Bronchial epithelial cell (primary cell): ENCODE measurements around the gene TSG101. TPM values are rescaled to one million over a fixed set of nuclear protein-coding genes. Genes with fewer than 3 reads are reported as not detected.

Experiments used
- DNase-seq: peaks from one replicate; pipeline ENCODE4 v3.0.0-alpha.2; 2010; ENCODE audit warnings: low read depth
- FAIRE-seq: peaks from 2 replicates; lab custom pipeline; 2011; peaks lifted over from hg19 to GRCh38; lab: Jason Lieb, UNC
- H3K27me3 ChIP-seq: 2 replicates; pipeline ENCODE4 v1.5.1; 2011; ENCODE audit warnings: low read length; ENCODE audit not compliant: control insufficient read depth, insufficient read depth
- H3K36me3 ChIP-seq: 2 replicates; pipeline ENCODE4 v1.5.1; 2011; ENCODE audit warnings: low read length; ENCODE audit not compliant: control insufficient read depth, insufficient read depth
- H3K4me3 ChIP-seq: 2 replicates; pipeline ENCODE4 v1.5.1; 2011; ENCODE audit warnings: mild to moderate bottlenecking, low read depth, low read length, control low read depth
- CTCF ChIP-seq: IDR thresholded peaks from 2 replicates; pipeline ENCODE4 v1.5.1; 2011; ENCODE audit warnings: mild to moderate bottlenecking, moderate library complexity, low read length, control low read depth, inconsistent platforms; ENCODE audit not compliant: insufficient read depth, severe bottlenecking
- total RNA-seq: library from RNA; depleted of rRNA; stranded (reverse); fragments of >200 nt; gene quantifications from 2 replicates; pipeline ENCODE4 v1.2.1, GENCODE V29; 2014

TSG101 gene
- total RNA-seq, 1 donor from 2014 or later, result 71.1 TPM

GRCh38 chr11:18452927-18453326 is 73.8 kb downstream of the TSG101 start:
- TF ChIP-seq CTCF, result no peak
- Histone ChIP-seq H3K4me3 (no peak overlapping the region), H3K27me3 (no peaks in the 10 kb centered on the region), H3K36me3 (no peaks in the 10 kb centered on the region)
- peak; percentile 56 for DNase-seq
- no peak for FAIRE-seq

- no peak for TF ChIP-seq CTCF
- DNase-seq, result no peak
- no peak for FAIRE-seq
- Histone ChIP-seq H3K4me3 (no peak overlapping the region), H3K27me3 (no peaks in the 10 kb centered on the region), H3K36me3 (no peaks in the 10 kb centered on the region)
These were observed 77.5 kb downstream of the TSG101 start for GRCh38 chr11:18449251-18449650.

DNA sequence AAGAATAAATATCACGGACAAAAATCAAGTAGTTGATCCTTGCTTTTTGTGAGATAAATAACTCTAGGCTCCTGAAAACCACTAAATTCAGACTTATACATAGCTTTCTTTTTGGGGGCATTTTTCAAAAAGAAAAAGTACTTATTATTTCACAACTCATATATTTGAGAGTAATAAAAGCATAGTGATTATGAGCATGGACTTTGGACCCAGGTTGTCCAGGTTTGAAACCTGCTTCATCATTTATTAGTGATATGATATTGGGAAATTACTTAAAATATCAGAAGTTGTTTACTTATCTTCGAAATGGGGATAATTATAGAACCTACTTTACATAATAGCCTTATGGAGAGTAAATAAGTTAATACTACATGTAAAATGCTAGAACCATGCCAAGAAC is 88.1 kb downstream of the TSG101 start:
- Histone ChIP-seq H3K36me3 (no peaks in the 10 kb centered on the region), H3K4me3 (no peak overlapping the region), H3K27me3 (no peaks in the 10 kb centered on the region)
- no peak for DNase-seq
- no peak for FAIRE-seq
- no peak for TF ChIP-seq CTCF

Other genes with a start within 250 kb of the TSG101 start
- 39.0 and 58.9 TPM in 2 replicates for gene HPS5, start 204.8 kb downstream of the TSG101 start, total RNA-seq
- gene GTF2H1, start 204.4 kb downstream of the TSG101 start, total RNA-seq, result 56.3 and 79.8 TPM in 2 replicates
- gene LDHA, start 132.4 kb downstream of the TSG101 start, total RNA-seq, result 898 and 1,075 TPM in 2 replicates
- 0.26 and 1.7 TPM in 2 replicates for gene LDHC, start 114.6 kb downstream of the TSG101 start, total RNA-seq
- gene LDHAL6A, start 71.1 kb downstream of the TSG101 start, total RNA-seq, result not detected in 2 replicates
- gene UEVLD, start 61.8 kb upstream of the TSG101 start, total RNA-seq, result 22.9 and 23.6 TPM in 2 replicates
- 0.64 and 0.79 TPM in 2 replicates for gene MISFA, start 72.8 kb upstream of the TSG101 start, total RNA-seq
- 12.6 and 17.3 TPM in 2 replicates for gene SPTY2D1, start 107.4 kb upstream of the TSG101 start, total RNA-seq
- gene TMEM86A, start 171.8 kb upstream of the TSG101 start, total RNA-seq, result 0.53 and 0.90 TPM in 2 replicates
- gene IGSF22, start 199.2 kb upstream of the TSG101 start, total RNA-seq, result under 0.01 and 1.4 TPM in 2 replicates